Measurements from ENCODE around the gene QARS1. TPM values are rescaled to one million over a fixed set of nuclear protein-coding genes. Genes with fewer than 3 reads are reported as not detected.
A peak's percentile ranks its signal among the peaks of the same experiment; 100 is the strongest.

The QARS1 gene
- total and polyA plus RNA-seq, 2 of the 13 experiments (the other 11 are each of a cell fraction or from before 2014, with no cell fraction given) = 307 to 327 TPM

DNA sequence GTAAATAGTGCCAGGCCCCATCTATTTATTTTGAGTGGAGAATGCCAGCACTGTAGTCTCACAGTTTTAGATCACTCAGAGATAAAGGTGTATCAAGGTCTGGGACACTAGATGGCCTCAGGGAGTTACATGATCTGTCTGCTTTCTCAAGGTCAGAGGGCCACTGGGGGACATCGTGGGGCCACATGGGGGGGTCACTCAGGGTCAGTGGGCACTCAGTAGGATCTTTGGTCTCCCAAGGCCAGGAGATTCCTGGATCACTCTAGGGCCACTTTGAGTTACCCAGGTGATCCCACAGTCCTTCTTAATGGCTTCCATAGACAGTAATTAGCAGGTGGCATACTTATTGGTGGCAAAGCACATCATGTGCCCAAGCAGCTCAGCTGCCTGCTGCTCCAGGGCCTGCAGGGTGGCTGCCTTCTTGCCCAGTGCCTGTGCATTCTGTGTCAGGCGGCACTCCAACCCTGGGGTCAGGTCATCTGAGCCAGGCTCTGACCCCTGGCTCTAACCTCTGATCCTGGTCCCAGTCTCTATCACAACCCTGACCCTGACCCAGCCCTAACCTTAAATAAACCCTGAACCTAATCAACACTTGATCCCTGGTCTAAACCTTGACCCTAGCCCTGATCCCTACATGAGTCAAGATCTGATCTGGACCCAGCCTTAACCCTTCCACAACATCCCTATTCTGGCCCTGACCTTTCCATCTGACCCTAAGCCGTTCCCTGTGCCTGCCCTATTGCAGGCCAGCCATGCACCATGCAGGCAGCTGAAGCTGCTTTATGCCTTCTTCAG is 30.1 kb upstream of the QARS1 start (continued):
- TF ChIP-seq CBX2 (IDR thresholded peaks at IDR 0.05; ENCODE audit: low read depth, low read length) (no peak), CBX2 (CRISPR knock-in tag; IDR thresholded peaks at IDR 0.05; ENCODE audit: low read depth) (no peak; the same call in 1 of the 2 replicates), ZNF598 (CRISPR knock-in tag; IDR thresholded peaks at IDR 0.05; ENCODE audit: borderline replicate concordance) (no peak), THAP11 (CRISPR knock-in tag; IDR thresholded peaks at IDR 0.05) (no peak), YEATS4 (CRISPR knock-in tag; IDR thresholded peaks at IDR 0.05; ENCODE audit: borderline replicate concordance) (peak; percentile 38; the same call in 1 of the 2 replicates), ZNF737 (CRISPR knock-in tag; IDR thresholded peaks at IDR 0.05; ENCODE audit: borderline replicate concordance) (no peak), ZSCAN9 (CRISPR knock-in tag; IDR thresholded peaks at IDR 0.05; ENCODE audit: borderline replicate concordance) (no peak), ZFP41 (CRISPR knock-in tag; IDR thresholded peaks at IDR 0.05; ENCODE audit: borderline replicate concordance) (no peak), SP5 (CRISPR knock-in tag; IDR thresholded peaks at IDR 0.05; ENCODE audit: borderline replicate concordance, low read depth) (no peak), CHD2 (IDR thresholded peaks at IDR 0.05; ENCODE audit: low read depth, low read length) (no peak)
- TF ChIP-seq, protein P1, sequence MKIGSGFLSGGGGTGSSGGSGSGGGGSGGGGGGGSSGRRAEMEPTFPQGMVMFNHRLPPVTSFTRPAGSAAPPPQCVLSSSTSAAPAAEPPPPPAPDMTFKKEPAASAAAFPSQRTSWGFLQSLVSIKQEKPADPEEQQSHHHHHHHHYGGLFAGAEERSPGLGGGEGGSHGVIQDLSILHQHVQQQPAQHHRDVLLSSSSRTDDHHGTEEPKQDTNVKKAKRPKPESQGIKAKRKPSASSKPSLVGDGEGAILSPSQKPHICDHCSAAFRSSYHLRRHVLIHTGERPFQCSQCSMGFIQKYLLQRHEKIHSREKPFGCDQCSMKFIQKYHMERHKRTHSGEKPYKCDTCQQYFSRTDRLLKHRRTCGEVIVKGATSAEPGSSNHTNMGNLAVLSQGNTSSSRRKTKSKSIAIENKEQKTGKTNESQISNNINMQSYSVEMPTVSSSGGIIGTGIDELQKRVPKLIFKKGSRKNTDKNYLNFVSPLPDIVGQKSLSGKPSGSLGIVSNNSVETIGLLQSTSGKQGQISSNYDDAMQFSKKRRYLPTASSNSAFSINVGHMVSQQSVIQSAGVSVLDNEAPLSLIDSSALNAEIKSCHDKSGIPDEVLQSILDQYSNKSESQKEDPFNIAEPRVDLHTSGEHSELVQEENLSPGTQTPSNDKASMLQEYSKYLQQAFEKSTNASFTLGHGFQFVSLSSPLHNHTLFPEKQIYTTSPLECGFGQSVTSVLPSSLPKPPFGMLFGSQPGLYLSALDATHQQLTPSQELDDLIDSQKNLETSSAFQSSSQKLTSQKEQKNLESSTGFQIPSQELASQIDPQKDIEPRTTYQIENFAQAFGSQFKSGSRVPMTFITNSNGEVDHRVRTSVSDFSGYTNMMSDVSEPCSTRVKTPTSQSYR (CRISPR knock-in tag; IDR thresholded peaks at IDR 0.05; ENCODE audit: borderline replicate concordance) = no peak
- TF ChIP-seq, protein P2, sequence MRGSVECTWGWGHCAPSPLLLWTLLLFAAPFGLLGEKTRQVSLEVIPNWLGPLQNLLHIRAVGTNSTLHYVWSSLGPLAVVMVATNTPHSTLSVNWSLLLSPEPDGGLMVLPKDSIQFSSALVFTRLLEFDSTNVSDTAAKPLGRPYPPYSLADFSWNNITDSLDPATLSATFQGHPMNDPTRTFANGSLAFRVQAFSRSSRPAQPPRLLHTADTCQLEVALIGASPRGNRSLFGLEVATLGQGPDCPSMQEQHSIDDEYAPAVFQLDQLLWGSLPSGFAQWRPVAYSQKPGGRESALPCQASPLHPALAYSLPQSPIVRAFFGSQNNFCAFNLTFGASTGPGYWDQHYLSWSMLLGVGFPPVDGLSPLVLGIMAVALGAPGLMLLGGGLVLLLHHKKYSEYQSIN (CRISPR knock-in tag; IDR thresholded peaks at IDR 0.05; ENCODE audit: borderline replicate concordance) = no peak
- TF ChIP-seq, protein P3, sequence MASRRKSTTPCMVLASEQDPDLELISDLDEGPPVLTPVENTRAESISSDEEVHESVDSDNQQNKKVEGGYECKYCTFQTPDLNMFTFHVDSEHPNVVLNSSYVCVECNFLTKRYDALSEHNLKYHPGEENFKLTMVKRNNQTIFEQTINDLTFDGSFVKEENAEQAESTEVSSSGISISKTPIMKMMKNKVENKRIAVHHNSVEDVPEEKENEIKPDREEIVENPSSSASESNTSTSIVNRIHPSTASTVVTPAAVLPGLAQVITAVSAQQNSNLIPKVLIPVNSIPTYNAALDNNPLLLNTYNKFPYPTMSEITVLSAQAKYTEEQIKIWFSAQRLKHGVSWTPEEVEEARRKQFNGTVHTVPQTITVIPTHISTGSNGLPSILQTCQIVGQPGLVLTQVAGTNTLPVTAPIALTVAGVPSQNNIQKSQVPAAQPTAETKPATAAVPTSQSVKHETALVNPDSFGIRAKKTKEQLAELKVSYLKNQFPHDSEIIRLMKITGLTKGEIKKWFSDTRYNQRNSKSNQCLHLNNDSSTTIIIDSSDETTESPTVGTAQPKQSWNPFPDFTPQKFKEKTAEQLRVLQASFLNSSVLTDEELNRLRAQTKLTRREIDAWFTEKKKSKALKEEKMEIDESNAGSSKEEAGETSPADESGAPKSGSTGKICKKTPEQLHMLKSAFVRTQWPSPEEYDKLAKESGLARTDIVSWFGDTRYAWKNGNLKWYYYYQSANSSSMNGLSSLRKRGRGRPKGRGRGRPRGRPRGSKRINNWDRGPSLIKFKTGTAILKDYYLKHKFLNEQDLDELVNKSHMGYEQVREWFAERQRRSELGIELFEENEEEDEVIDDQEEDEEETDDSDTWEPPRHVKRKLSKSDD (CRISPR knock-in tag; IDR thresholded peaks at IDR 0.05; ENCODE audit: low read depth) = no peak
- TF ChIP-seq, protein P4, sequence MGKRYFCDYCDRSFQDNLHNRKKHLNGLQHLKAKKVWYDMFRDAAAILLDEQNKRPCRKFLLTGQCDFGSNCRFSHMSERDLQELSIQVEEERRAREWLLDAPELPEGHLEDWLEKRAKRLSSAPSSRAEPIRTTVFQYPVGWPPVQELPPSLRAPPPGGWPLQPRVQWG (CRISPR knock-in tag; IDR thresholded peaks at IDR 0.05; ENCODE audit: borderline replicate concordance, low read depth) = no peak
- TF ChIP-seq, protein P5, sequence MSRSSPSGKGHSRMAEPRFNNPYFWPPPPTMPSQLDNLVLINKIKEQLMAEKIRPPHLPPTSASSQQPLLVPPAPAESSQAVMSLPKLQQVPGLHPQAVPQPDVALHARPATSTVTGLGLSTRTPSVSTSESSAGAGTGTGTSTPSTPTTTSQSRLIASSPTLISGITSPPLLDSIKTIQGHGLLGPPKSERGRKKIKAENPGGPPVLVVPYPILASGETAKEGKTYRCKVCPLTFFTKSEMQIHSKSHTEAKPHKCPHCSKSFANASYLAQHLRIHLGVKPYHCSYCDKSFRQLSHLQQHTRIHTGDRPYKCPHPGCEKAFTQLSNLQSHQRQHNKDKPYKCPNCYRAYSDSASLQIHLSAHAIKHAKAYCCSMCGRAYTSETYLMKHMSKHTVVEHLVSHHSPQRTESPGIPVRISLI (CRISPR knock-in tag; IDR thresholded peaks at IDR 0.05; ENCODE audit: borderline replicate concordance) = no peak
- TF ChIP-seq, protein P6, sequence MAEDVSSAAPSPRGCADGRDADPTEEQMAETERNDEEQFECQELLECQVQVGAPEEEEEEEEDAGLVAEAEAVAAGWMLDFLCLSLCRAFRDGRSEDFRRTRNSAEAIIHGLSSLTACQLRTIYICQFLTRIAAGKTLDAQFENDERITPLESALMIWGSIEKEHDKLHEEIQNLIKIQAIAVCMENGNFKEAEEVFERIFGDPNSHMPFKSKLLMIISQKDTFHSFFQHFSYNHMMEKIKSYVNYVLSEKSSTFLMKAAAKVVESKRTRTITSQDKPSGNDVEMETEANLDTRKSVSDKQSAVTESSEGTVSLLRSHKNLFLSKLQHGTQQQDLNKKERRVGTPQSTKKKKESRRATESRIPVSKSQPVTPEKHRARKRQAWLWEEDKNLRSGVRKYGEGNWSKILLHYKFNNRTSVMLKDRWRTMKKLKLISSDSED (CRISPR knock-in tag; IDR thresholded peaks at IDR 0.05) = no peak
